ENCODE measurements around the gene MCOLN3.
"Not testable (repeated sequence)": the region's sequence is repeated elsewhere in the genome, so short reads cannot be mapped to it uniquely, and the experiment has no call there.

Gene MCOLN3

GRCh38 chr1:85028151-85028550, 20.1 kb downstream of the MCOLN3 start:
- Mint-ChIP-seq H3K27ac (no peak overlapping the region), H3K27me3 (no peaks in the 10 kb centered on the region), H3K4me3 (no peak overlapping the region), H3K36me3 (no peaks in the 10 kb centered on the region), H3K9me3 (no peaks in the 10 kb centered on the region), H3K4me1 (peaks cover 6 to 9% of the 10 kb centered on the region in 2 donors)
- DNase-seq (no peak), ATAC-seq (replicated peaks) (no peak)

GRCh38 chr1:85027242-85027983, 20.9 kb downstream of the MCOLN3 start:
- H3K36me3 Mint-ChIP-seq, result no peaks in the 10 kb centered on the region
- peak overlapping the region in 1 of 2 donors; percentile 6 for H3K4me3 Mint-ChIP-seq
- no peaks in the 10 kb centered on the region for H3K9me3 Mint-ChIP-seq
- no peaks in the 10 kb centered on the region for H3K27me3 Mint-ChIP-seq
- H3K27ac Mint-ChIP-seq, result no peak overlapping the region
- ATAC-seq (replicated peaks) (peak; percentile 86 to 95), DNase-seq (no peak)
- H3K4me1 Mint-ChIP-seq, result peaks cover 6 to 9% of the 10 kb centered on the region in 2 donors

GRCh38 chr1:85025940-85026339, 22.4 kb downstream of the MCOLN3 start:
- Mint-ChIP-seq H3K27ac (no peak overlapping the region), H3K27me3 (no peaks in the 10 kb centered on the region), H3K36me3 (no peaks in the 10 kb centered on the region), H3K4me1 (peaks cover 6 to 9% of the 10 kb centered on the region in 2 donors), H3K9me3 (no peaks in the 10 kb centered on the region), H3K4me3 (no peak overlapping the region)
- no peak for ATAC-seq (replicated peaks)
- no peak for DNase-seq

GRCh38 chr1:85024736-85025135, 23.6 kb downstream of the MCOLN3 start:
- Mint-ChIP-seq H3K27me3 (no peaks in the 10 kb centered on the region), H3K9me3 (no peaks in the 10 kb centered on the region), H3K27ac (no peak overlapping the region), H3K4me1 (peaks cover 6 to 9% of the 10 kb centered on the region in 2 donors), H3K36me3 (no peaks in the 10 kb centered on the region), H3K4me3 (no peak overlapping the region)
- DNase-seq, result no peak
- no peak for ATAC-seq (replicated peaks)

- ATAC-seq (replicated peaks) (no peak), DNase-seq (no peak)
- Mint-ChIP-seq H3K36me3 (peaks cover 0 to 2% of the 10 kb centered on the region in 2 donors), H3K4me3 (no peak overlapping the region), H3K4me1 (peaks cover 6 to 8% of the 10 kb centered on the region in 2 donors), H3K27me3 (no peaks in the 10 kb centered on the region), H3K9me3 (no peaks in the 10 kb centered on the region), H3K27ac (no peak overlapping the region)
Measured at GRCh38 chr1:85022700-85023099, 25.6 kb downstream of the MCOLN3 start.

- Mint-ChIP-seq H3K9me3 (peaks cover 0 to 1% of the 10 kb centered on the region in 2 donors), H3K4me3 (no peak overlapping the region), H3K4me1 (no peaks in the 10 kb centered on the region), H3K27ac (no peak overlapping the region), H3K27me3 (peaks cover 4% of the 10 kb centered on the region in 2 donors), H3K36me3 (peaks cover 0 to 2% of the 10 kb centered on the region in 2 donors)
- no peak for ATAC-seq (replicated peaks)
- no peak for DNase-seq
Measured at GRCh38 chr1:85019994-85020393, 28.3 kb downstream of the MCOLN3 start.

GRCh38 chr1:85015826-85016225, 32.5 kb downstream of the MCOLN3 start:
- no peaks in the 10 kb centered on the region for H3K4me1 Mint-ChIP-seq
- H3K27me3 Mint-ChIP-seq, result peaks cover 15 to 21% of the 10 kb centered on the region in 2 donors
- no peak for ATAC-seq (replicated peaks)
- H3K27ac Mint-ChIP-seq, result no peak overlapping the region
- peaks cover 0 to 2% of the 10 kb centered on the region in 2 donors for H3K36me3 Mint-ChIP-seq
- no peak overlapping the region for H3K4me3 Mint-ChIP-seq
- DNase-seq, result no peak
- peaks cover 0 to 1% of the 10 kb centered on the region in 2 donors for H3K9me3 Mint-ChIP-seq

- peaks cover 38 to 65% of the 10 kb centered on the region in 2 donors for H3K27me3 Mint-ChIP-seq
- H3K27ac Mint-ChIP-seq; H3K4me3 Mint-ChIP-seq; ATAC-seq (replicated peaks); DNase-seq: not testable (repeated sequence)
- H3K9me3 Mint-ChIP-seq, result peaks cover 25 to 26% of the 10 kb centered on the region in 2 donors
- peaks cover 25 to 40% of the 10 kb centered on the region in 2 donors for H3K36me3 Mint-ChIP-seq
- peaks cover 11 to 33% of the 10 kb centered on the region in 2 donors for H3K4me1 Mint-ChIP-seq
Measured at GRCh38 chr1:85005641-85006040, 42.7 kb downstream of the MCOLN3 start.

GRCh38 chr1:85001742-85002141, 46.6 kb downstream of the MCOLN3 start:
- Mint-ChIP-seq H3K36me3 (peaks cover 15 to 24% of the 10 kb centered on the region in 2 donors), H3K4me3 (peak overlapping the region in 1 of 2 donors; percentile 4), H3K4me1 (peaks cover 16 to 39% of the 10 kb centered on the region in 2 donors), H3K27ac (no peak overlapping the region), H3K9me3 (peaks cover 15 to 20% of the 10 kb centered on the region in 2 donors), H3K27me3 (peaks cover 18 to 35% of the 10 kb centered on the region in 2 donors)
- ATAC-seq (replicated peaks) (no peak), DNase-seq (no peak)

GRCh38 chr1:84998642-84999280, 49.5 kb downstream of the MCOLN3 start:
- Mint-ChIP-seq H3K36me3 (peaks cover 24 to 25% of the 10 kb centered on the region in 2 donors), H3K4me1 (peaks cover 19 to 48% of the 10 kb centered on the region in 2 donors), H3K4me3 (peak overlapping the region; percentile 87), H3K9me3 (peaks cover 6 to 9% of the 10 kb centered on the region in 2 donors), H3K27ac (no peak overlapping the region), H3K27me3 (peaks cover 7 to 11% of the 10 kb centered on the region in 2 donors)
- peak in 1 of 2 donors; percentile 8 for ATAC-seq (replicated peaks)
- peak; percentile 22 for DNase-seq

- Mint-ChIP-seq H3K36me3 (peaks cover 21 to 23% of the 10 kb centered on the region in 2 donors), H3K27ac (peak overlapping the region; percentile 87), H3K4me3 (peak overlapping the region; percentile 87), H3K4me1 (peaks cover 23 to 49% of the 10 kb centered on the region in 2 donors), H3K27me3 (peaks cover 3% of the 10 kb centered on the region in 2 donors), H3K9me3 (peaks cover 0 to 4% of the 10 kb centered on the region in 2 donors)
- DNase-seq (peak; percentile 19), ATAC-seq (replicated peaks) (peak; percentile 8 to 13)
Measured at GRCh38 chr1:84997667-84998600, 50.4 kb downstream of the MCOLN3 start.

GRCh38 chr1:84996846-84997666, 51.2 kb downstream of the MCOLN3 start, which contains the start of gene MCOLN2:
Gene MCOLN2, minus strand, starts transcription at chr1:84997113. Its CDS starts 241 bp downstream, at chr1:84996872.
- H3K4me1 Mint-ChIP-seq, result peaks cover 27 to 53% of the 10 kb centered on the region in 2 donors
- DNase-seq (peak; percentile 65), ATAC-seq (replicated peaks) (peak; percentile 61 to 63)
- peak within 1 kb of the TSS; percentile 87 for H3K4me3 Mint-ChIP-seq
- H3K36me3 Mint-ChIP-seq, result peaks cover 26% of the 10 kb centered on the region in 2 donors
- peak within 1 kb of the TSS; percentile 93 for H3K27ac Mint-ChIP-seq
- H3K9me3 Mint-ChIP-seq, result peaks cover 0 to 4% of the 10 kb centered on the region in 2 donors
- H3K27me3 Mint-ChIP-seq, result no peaks in the 10 kb centered on the region
